Measurements from ENCODE around the gene BOLA3.

DNA sequence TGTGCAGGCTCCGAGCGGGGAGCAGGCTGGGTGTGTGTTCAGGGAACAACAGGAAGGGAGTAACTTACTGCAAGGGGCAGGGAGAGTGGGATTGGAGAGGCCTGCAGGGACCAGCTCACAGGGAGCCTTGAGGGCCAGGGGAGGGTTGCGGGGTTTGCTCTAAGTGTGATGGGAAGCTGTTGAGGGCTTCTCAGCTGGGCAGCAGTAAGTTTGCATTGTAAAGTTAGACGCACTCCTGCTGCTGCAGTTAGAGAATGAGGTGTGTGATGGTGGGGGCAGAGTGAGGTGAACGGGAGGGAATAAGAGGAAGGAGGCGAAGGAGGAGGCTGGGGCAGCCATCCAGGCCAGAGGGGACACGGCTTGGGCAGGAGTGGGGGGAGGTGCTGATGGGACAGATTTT, 53.4 kb downstream of the BOLA3 start:
- TF ChIP-seq, protein P1, sequence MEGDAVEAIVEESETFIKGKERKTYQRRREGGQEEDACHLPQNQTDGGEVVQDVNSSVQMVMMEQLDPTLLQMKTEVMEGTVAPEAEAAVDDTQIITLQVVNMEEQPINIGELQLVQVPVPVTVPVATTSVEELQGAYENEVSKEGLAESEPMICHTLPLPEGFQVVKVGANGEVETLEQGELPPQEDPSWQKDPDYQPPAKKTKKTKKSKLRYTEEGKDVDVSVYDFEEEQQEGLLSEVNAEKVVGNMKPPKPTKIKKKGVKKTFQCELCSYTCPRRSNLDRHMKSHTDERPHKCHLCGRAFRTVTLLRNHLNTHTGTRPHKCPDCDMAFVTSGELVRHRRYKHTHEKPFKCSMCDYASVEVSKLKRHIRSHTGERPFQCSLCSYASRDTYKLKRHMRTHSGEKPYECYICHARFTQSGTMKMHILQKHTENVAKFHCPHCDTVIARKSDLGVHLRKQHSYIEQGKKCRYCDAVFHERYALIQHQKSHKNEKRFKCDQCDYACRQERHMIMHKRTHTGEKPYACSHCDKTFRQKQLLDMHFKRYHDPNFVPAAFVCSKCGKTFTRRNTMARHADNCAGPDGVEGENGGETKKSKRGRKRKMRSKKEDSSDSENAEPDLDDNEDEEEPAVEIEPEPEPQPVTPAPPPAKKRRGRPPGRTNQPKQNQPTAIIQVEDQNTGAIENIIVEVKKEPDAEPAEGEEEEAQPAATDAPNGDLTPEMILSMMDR (IDR thresholded peaks at IDR 0.05), result no peak
- no peak for TF ChIP-seq POLR2A (IDR thresholded peaks at IDR 0.05)
